Neural cell (in vitro differentiated cells): ENCODE data around the gene ALDH1L1.

Source experiments
- CTCF ChIP-seq: fragments of 450-650 bp; IDR thresholded peaks from 2 replicates; pipeline ENCODE4 v1.5.1; 2014; ENCODE audit warnings: antibody characterized with exemption, mild to moderate bottlenecking, moderate library complexity; ENCODE audit not compliant: poor library complexity, severe bottlenecking
- RAD21 ChIP-seq: fragments of 450-650 bp; conservative IDR thresholded peaks from 2 replicates; pipeline ENCODE4 v1.6.1; 2014; ENCODE audit warnings: antibody characterized with exemption, mild to moderate bottlenecking, moderate library complexity
- REST ChIP-seq: IDR thresholded peaks from 2 replicates; pipeline ENCODE4 v1.6.1; 2012; ENCODE audit warnings: borderline replicate concordance
- TAF1 ChIP-seq: IDR thresholded peaks from 2 replicates; pipeline ENCODE4 v1.6.1; 2012; ENCODE audit warnings: low read depth

DNA sequence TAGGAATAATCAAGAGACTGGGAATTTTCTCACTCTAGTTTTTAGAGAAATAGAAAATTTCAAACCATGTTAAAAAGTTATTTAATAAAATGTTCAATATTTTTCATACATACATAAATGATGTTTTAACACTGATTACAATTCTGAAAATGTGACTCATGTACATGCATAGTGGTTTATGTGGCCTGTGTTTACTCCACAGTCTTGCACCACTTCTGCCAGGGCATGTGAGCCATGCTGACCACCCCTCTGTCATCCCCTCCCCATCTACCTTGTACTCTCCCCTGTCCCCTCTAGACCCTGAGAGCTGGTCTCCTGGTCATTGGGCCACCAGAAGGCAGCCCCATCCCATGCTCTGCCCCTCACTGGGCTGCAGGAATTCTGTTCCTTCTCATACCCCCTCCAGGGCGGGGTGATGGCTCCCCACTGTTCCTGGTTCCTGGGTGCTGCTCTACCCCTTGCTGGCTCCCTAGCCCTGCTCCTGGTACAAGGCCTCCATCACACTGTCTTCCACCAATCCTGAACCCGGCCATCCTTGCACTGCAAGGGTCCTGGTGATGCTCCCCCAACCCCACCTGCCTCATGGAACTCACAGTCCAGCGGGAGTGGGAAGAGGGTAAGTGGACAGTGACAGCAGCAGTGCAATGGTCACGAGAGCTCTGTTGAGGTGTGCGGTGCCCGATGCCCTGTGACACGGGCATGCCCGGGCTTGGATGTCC, 72.3 kb downstream of the ALDH1L1 start:
- TF ChIP-seq CTCF (no peak), REST (no peak), RAD21 (no peak), TAF1 (no peak)
